GM23338 (cell line): ENCODE results near the gene BLOC1S1. TPM values are rescaled to one million over a fixed set of nuclear protein-coding genes. Genes with fewer than 3 reads are reported as not detected.

Experiments
- ATAC-seq: fragments of 200-7000 bp; cut with Tn5 transposase; 3 replicates; pipeline ENCODE4 v1.9.1; 2020
- DNase-seq: peaks from one replicate; pipeline ENCODE4 v3.0.0-alpha.2; 2015; ENCODE audit warnings: low spot score
- H2AFZ ChIP-seq: fragments of 200-600 bp; sonication (generic); 2 replicates; pipeline ENCODE4 v1.8.0; 2016; ENCODE audit warnings: antibody characterized with exemption, mild to moderate bottlenecking, moderate library complexity
- H3F3A ChIP-seq: fragments of 200-600 bp; sonication (generic); replicated peaks from 2 replicates; pipeline ENCODE4 v1.8.0; 2017; ENCODE audit warnings: antibody characterized with exemption, mixed run types, low read depth
- H3K27ac ChIP-seq: fragments of 200-600 bp; sonication (generic); 2 replicates; pipeline ENCODE4 v1.6.1; 2016; ENCODE audit warnings: low read depth
- H3K27me3 ChIP-seq: fragments of 200-600 bp; sonication (generic); 2 replicates; pipeline ENCODE4 v1.8.0; 2016; ENCODE audit warnings: mild to moderate bottlenecking, mixed run types, moderate library complexity; ENCODE audit not compliant: insufficient read depth
- H3K36me3 ChIP-seq: fragments of 200-600 bp; sonication (generic); 2 replicates; pipeline ENCODE4 v1.8.0; 2016; ENCODE audit warnings: mild to moderate bottlenecking; ENCODE audit not compliant: insufficient read depth
- H3K4me1 ChIP-seq: fragments of 200-600 bp; sonication (generic); 2 replicates; pipeline ENCODE4 v1.8.0; 2016; ENCODE audit warnings: mild to moderate bottlenecking, moderate library complexity; ENCODE audit not compliant: insufficient read depth
- H3K4me2 ChIP-seq: fragments of 200-600 bp; sonication (generic); 2 replicates; pipeline ENCODE4 v1.7.1; 2017; ENCODE audit warnings: mixed run types
- H3K4me3 ChIP-seq: fragments of 200-600 bp; sonication (generic); 2 replicates; pipeline ENCODE4 v1.6.1; 2016; ENCODE audit warnings: mixed run types
- H3K79me2 ChIP-seq: fragments of 200-600 bp; sonication (generic); replicated peaks from 2 replicates; pipeline ENCODE4 v1.8.0; 2017; ENCODE audit warnings: mild to moderate bottlenecking; ENCODE audit not compliant: insufficient read depth
- H3K9me2 ChIP-seq: fragments of 200-600 bp; sonication (generic); 2 replicates; pipeline ENCODE4 v1.8.0; 2017; ENCODE audit not compliant: insufficient read depth
- H4K20me1 ChIP-seq: fragments of 200-600 bp; sonication (generic); replicated peaks from 2 replicates; pipeline ENCODE4 v1.8.0; 2017; ENCODE audit warnings: mild to moderate bottlenecking; ENCODE audit not compliant: insufficient read depth
- H3K27ac Mint-ChIP-seq: 2 replicates; pipeline ENCODE4 v1.8.0; 2020; ENCODE audit warnings: inconsistent platforms, mild to moderate bottlenecking, moderate library complexity, mixed read lengths
- H3K27me3 Mint-ChIP-seq: 3 replicates; pipeline ENCODE4 v1.8.0; 2022; ENCODE audit warnings: low read depth, mild to moderate bottlenecking, moderate library complexity, mixed read lengths, inconsistent platforms; ENCODE audit not compliant: insufficient read depth, poor library complexity
- H3K36me3 Mint-ChIP-seq: 3 replicates; pipeline ENCODE4 v1.8.0; 2021; ENCODE audit warnings: low read depth, mild to moderate bottlenecking, inconsistent platforms, moderate library complexity, mixed read lengths
- H3K4me1 Mint-ChIP-seq: 3 replicates; pipeline ENCODE4 v1.8.0; 2020; ENCODE audit warnings: mild to moderate bottlenecking, inconsistent platforms, mixed read lengths
- H3K4me3 Mint-ChIP-seq: 3 replicates; pipeline ENCODE4 v1.8.0; 2021; ENCODE audit warnings: moderate library complexity, mild to moderate bottlenecking, inconsistent platforms, mixed read lengths
- H3K9me3 Mint-ChIP-seq: 3 replicates; pipeline ENCODE4 v1.8.0; 2020; ENCODE audit warnings: moderate library complexity, mild to moderate bottlenecking, inconsistent platforms, mixed read lengths
- CREB1 ChIP-seq: fragments of 250-450 bp; sonication (Bioruptor Pico); IDR thresholded peaks from 2 replicates; pipeline ENCODE4 v1.5.0; 2020; ENCODE audit warnings: low read depth, mild to moderate bottlenecking, moderate library complexity
- EZH2phosphoT487 ChIP-seq: fragments of 200-600 bp; sonication (generic); IDR thresholded peaks from one replicate; pipeline ENCODE4 v1.8.1; 2018; ENCODE audit warnings: antibody characterized with exemption; ENCODE audit not compliant: unreplicated experiment
- JUNB ChIP-seq: IDR thresholded peaks from one replicate; pipeline ENCODE4 v1.6.1; 2016; ENCODE audit warnings: antibody characterized with exemption; ENCODE audit not compliant: unreplicated experiment
- NANOG ChIP-seq: IDR thresholded peaks from 2 replicates; pipeline ENCODE4 v1.6.1; 2016; ENCODE audit warnings: antibody characterized with exemption, borderline replicate concordance
- POLR2AphosphoS5 ChIP-seq: IDR thresholded peaks from 2 replicates; pipeline ENCODE4 v1.6.1; 2016; ENCODE audit warnings: antibody characterized with exemption, low read depth
- ZNF114 ChIP-seq: fragments of 250-450 bp; sonication (Bioruptor Pico); IDR thresholded peaks from 2 replicates; pipeline ENCODE4 v1.5.0; 2020; ENCODE audit warnings: mild to moderate bottlenecking, moderate library complexity
- ZNF331 ChIP-seq: fragments of 250-450 bp; sonication (Bioruptor Pico); IDR thresholded peaks from 2 replicates; pipeline ENCODE4 v1.5.0; 2020; ENCODE audit warnings: low read depth, mild to moderate bottlenecking, moderate library complexity
- polyA plus RNA-seq: library from polyadenylated mRNA; unstranded; fragments of >200 nt; fragmentation: Nextera tagmentation; extraction: Ambion mirVana; gene quantifications from 2 replicates; pipeline ENCODE4 v1.2.1, GENCODE V29; 2016
- total RNA-seq: library from RNA; depleted of rRNA; stranded (reverse); fragments of >200 nt; shearing (Covaris generic); gene quantifications from 2 replicates; pipeline ENCODE4 v1.2.3, GENCODE V29; 2014
- TF ChIP-seq, protein P1 (sequence below): IDR thresholded peaks from 2 replicates; pipeline ENCODE4 v1.6.1; 2016; ENCODE audit warnings: antibody characterized with exemption
- TF ChIP-seq, protein P2 (sequence below): fragments of 250-450 bp; sonication (Bioruptor Pico); IDR thresholded peaks from 2 replicates; pipeline ENCODE4 v1.5.0; 2020; ENCODE audit warnings: mild to moderate bottlenecking, moderate library complexity
- TF ChIP-seq, protein P3 (sequence below), 2 experiments: fragments of 200-600 bp in 1 of 2; sonication (generic) in 1 of 2; conservative IDR thresholded peaks; 2 replicates each; pipeline versions ENCODE4 v1.5.1 to v1.6.1; 2016 to 2017; ENCODE audit warnings: antibody characterized with exemption in 2 of 2, low read depth in 2 of 2, mild to moderate bottlenecking in 2 of 2, moderate library complexity in 1 of 2

Gene BLOC1S1
- total and polyA plus RNA-seq, 2 experiments from 2014 or later, result 68.3 to 174 TPM

DNA sequence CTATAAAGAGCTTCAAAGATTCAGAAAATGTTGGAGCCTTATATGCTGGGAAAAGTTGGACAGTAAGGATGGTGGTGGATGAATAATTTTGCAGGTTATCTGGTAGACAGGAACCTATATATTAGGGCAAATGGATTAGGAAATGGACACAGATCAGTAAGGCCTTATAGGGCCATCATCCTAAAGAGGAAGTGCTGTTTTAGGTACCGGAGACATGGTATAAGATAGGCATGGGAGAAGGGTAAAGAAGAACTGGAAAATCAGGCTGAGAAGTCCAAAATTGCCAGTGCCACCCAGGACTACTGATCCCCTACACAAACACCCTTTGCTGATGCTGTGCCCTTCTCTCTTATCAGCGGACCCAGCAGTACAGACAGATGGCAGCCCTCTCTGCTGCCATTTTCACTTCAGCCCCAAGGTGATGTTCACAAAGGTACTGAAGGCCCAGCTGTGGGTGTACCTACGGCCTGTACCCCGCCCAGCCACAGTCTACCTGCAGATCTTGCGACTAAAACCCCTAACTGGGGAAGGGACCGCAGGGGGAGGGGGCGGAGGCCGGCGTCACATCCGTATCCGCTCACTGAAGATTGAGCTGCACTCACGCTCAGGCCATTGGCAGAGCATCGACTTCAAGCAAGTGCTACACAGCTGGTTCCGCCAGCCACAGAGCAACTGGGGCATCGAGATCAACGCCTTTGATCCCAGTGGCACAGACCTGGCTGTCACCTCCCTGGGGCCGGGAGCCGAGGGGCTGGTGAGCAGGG is 32.6 kb downstream of the BLOC1S1 start:
- Mint-ChIP-seq H3K36me3 (peaks cover 66% of the 10 kb centered on the region), H3K27ac (no peak overlapping the region), H3K4me1 (peaks cover 56% of the 10 kb centered on the region), H3K27me3 (peaks cover 16% of the 10 kb centered on the region), H3K4me3 (no peak overlapping the region; the same call in 2 of the 3 replicates), H3K9me3 (no peaks in the 10 kb centered on the region)
- Histone ChIP-seq H3K27ac (no peak overlapping the region), H3K4me3 (peak overlapping the region; percentile 28; the same call in 1 of the 2 replicates), H3K4me1 (peaks cover 58% of the 10 kb centered on the region), H3K36me3 (peaks cover 28% of the 10 kb centered on the region), H4K20me1 (peaks cover 41% of the 10 kb centered on the region), H3K79me2 (peaks cover 47% of the 10 kb centered on the region), H2AFZ (no peak overlapping the region), H3F3A (peaks cover 26% of the 10 kb centered on the region), H3K4me2 (peak overlapping the region; percentile 85), H3K9me2 (0 out of 2 replicates have a peak, but pooled peaks cover 7% of the 10 kb centered on the region), H3K27me3 (no peaks in the 10 kb centered on the region)
- TF ChIP-seq CREB1 (CRISPR knock-in tag) (no peak), ZNF331 (CRISPR knock-in tag) (no peak), ZNF114 (CRISPR knock-in tag) (no peak), POLR2AphosphoS5 (no peak), NANOG (no peak)
- ATAC-seq (no peak), DNase-seq (no peak)

DNA sequence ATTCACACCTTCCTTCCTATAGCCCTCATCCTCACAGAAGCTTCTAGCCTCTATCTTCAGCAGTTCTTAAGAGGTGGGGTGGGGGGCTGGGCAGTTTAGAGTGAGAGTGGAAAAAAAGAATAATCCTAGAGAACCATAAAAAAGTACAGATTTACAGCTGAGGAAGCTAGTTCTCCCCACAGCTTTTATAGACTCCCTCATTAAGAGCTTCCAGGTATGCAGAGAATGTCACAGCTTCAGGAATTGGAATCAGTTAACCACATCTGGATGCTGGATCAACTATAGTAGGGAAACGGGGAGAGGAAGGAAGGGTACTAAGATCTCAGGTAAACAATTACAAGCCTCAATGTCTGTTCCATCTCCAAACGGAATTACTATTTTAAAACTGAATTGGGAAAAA is 39.4 kb downstream of the BLOC1S1 start:
- H3K36me3 Mint-ChIP-seq, result peaks cover 78% of the 10 kb centered on the region
- peaks cover 9% of the 10 kb centered on the region for H3K27me3 Mint-ChIP-seq
- H3K36me3 ChIP-seq, result peaks cover 42% of the 10 kb centered on the region
- no peak overlapping the region for H3K4me3 Mint-ChIP-seq
- 0 out of 2 replicates have a peak, but pooled peaks cover 3% of the 10 kb centered on the region for H3K9me2 ChIP-seq
- H3F3A ChIP-seq, result peaks cover 17% of the 10 kb centered on the region; the same call in 1 of the 2 replicates
- TF ChIP-seq, protein P1, sequence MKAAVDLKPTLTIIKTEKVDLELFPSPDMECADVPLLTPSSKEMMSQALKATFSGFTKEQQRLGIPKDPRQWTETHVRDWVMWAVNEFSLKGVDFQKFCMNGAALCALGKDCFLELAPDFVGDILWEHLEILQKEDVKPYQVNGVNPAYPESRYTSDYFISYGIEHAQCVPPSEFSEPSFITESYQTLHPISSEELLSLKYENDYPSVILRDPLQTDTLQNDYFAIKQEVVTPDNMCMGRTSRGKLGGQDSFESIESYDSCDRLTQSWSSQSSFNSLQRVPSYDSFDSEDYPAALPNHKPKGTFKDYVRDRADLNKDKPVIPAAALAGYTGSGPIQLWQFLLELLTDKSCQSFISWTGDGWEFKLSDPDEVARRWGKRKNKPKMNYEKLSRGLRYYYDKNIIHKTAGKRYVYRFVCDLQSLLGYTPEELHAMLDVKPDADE, result no peak
- TF ChIP-seq JUNB (no peak), ZNF114 (CRISPR knock-in tag) (no peak), NANOG (no peak), EZH2phosphoT487 (no peak), CREB1 (CRISPR knock-in tag) (no peak), ZNF331 (CRISPR knock-in tag) (no peak)
- TF ChIP-seq, protein P2, sequence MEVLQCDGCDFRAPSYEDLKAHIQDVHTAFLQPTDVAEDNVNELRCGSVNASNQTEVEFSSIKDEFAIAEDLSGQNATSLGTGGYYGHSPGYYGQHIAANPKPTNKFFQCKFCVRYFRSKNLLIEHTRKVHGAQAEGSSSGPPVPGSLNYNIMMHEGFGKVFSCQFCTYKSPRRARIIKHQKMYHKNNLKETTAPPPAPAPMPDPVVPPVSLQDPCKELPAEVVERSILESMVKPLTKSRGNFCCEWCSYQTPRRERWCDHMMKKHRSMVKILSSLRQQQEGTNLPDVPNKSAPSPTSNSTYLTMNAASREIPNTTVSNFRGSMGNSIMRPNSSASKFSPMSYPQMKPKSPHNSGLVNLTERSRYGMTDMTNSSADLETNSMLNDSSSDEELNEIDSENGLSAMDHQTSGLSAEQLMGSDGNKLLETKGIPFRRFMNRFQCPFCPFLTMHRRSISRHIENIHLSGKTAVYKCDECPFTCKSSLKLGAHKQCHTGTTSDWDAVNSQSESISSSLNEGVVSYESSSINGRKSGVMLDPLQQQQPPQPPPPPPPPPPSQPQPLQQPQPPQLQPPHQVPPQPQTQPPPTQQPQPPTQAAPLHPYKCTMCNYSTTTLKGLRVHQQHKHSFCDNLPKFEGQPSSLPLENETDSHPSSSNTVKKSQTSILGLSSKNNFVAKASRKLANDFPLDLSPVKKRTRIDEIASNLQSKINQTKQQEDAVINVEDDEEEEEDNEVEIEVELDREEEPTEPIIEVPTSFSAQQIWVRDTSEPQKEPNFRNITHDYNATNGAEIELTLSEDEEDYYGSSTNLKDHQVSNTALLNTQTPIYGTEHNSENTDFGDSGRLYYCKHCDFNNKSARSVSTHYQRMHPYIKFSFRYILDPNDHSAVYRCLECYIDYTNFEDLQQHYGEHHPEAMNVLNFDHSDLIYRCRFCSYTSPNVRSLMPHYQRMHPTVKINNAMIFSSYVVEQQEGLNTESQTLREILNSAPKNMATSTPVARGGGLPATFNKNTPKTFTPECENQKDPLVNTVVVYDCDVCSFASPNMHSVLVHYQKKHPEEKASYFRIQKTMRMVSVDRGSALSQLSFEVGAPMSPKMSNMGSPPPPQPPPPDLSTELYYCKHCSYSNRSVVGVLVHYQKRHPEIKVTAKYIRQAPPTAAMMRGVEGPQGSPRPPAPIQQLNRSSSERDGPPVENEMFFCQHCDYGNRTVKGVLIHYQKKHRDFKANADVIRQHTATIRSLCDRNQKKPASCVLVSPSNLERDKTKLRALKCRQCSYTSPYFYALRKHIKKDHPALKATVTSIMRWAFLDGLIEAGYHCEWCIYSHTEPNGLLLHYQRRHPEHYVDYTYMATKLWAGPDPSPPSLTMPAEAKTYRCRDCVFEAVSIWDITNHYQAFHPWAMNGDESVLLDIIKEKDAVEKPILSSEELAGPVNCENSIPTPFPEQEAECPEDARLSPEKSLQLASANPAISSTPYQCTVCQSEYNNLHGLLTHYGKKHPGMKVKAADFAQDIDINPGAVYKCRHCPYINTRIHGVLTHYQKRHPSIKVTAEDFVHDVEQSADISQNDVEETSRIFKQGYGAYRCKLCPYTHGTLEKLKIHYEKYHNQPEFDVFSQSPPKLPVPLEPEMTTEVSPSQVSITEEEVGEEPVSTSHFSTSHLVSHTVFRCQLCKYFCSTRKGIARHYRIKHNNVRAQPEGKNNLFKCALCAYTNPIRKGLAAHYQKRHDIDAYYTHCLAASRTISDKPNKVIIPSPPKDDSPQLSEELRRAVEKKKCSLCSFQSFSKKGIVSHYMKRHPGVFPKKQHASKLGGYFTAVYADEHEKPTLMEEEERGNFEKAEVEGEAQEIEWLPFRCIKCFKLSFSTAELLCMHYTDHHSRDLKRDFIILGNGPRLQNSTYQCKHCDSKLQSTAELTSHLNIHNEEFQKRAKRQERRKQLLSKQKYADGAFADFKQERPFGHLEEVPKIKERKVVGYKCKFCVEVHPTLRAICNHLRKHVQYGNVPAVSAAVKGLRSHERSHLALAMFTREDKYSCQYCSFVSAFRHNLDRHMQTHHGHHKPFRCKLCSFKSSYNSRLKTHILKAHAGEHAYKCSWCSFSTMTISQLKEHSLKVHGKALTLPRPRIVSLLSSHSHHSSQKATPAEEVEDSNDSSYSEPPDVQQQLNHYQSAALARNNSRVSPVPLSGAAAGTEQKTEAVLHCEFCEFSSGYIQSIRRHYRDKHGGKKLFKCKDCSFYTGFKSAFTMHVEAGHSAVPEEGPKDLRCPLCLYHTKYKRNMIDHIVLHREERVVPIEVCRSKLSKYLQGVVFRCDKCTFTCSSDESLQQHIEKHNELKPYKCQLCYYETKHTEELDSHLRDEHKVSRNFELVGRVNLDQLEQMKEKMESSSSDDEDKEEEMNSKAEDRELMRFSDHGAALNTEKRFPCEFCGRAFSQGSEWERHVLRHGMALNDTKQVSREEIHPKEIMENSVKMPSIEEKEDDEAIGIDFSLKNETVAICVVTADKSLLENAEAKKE (CRISPR knock-in tag), result no peak
- TF ChIP-seq, protein P3, sequence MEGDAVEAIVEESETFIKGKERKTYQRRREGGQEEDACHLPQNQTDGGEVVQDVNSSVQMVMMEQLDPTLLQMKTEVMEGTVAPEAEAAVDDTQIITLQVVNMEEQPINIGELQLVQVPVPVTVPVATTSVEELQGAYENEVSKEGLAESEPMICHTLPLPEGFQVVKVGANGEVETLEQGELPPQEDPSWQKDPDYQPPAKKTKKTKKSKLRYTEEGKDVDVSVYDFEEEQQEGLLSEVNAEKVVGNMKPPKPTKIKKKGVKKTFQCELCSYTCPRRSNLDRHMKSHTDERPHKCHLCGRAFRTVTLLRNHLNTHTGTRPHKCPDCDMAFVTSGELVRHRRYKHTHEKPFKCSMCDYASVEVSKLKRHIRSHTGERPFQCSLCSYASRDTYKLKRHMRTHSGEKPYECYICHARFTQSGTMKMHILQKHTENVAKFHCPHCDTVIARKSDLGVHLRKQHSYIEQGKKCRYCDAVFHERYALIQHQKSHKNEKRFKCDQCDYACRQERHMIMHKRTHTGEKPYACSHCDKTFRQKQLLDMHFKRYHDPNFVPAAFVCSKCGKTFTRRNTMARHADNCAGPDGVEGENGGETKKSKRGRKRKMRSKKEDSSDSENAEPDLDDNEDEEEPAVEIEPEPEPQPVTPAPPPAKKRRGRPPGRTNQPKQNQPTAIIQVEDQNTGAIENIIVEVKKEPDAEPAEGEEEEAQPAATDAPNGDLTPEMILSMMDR (conservative IDR thresholded peaks at IDR 0.05; ENCODE audit: low read depth in 2 of 2), result no peak
- no peaks in the 10 kb centered on the region for H3K79me2 ChIP-seq
- H4K20me1 ChIP-seq, result peaks cover 48% of the 10 kb centered on the region
- no peaks in the 10 kb centered on the region for H3K27me3 ChIP-seq
- H3K27ac ChIP-seq, result no peak overlapping the region; the same call in 1 of the 2 replicates
- H3K4me3 ChIP-seq, result no peak overlapping the region
- peaks cover 8% of the 10 kb centered on the region; the same call in 1 of the 2 replicates for H3K4me1 ChIP-seq
- H3K4me2 ChIP-seq, result no peak overlapping the region
- peak overlapping the region; percentile 8; the same call in 1 of the 2 replicates for H3K27ac Mint-ChIP-seq
- H3K4me1 Mint-ChIP-seq, result peaks cover 25% of the 10 kb centered on the region
- no peaks in the 10 kb centered on the region; the same call in 2 of the 3 replicates for H3K9me3 Mint-ChIP-seq
- ATAC-seq (peak; percentile 13), DNase-seq (no peak)
- no peak overlapping the region for H2AFZ ChIP-seq
